CD14-positive monocyte (primary cell): ENCODE data around the gene CBX4. TPM values are rescaled to one million over a fixed set of nuclear protein-coding genes. Genes with fewer than 3 reads are reported as not detected.

Experiments used
- DNase-seq, 3 donors: peaks; one replicate each; pipeline ENCODE4 v3.0.0-alpha.2; 2011 to 2022
- H2AFZ ChIP-seq: 2 replicates; pipeline ENCODE4 v1.6.0; 2012; ENCODE audit warnings: mild to moderate bottlenecking, low read depth, low read length, inconsistent platforms; ENCODE audit not compliant: insufficient read depth, poor library complexity, severe bottlenecking
- H3K27ac ChIP-seq, 2 donors: 1 replicate in 1 of 2; 2 replicates in 1 of 2; pipeline ENCODE4 v1.5.1; 2012 to 2013; ENCODE audit warnings: low read length in 2 of 2, control low read depth in 1 of 2, inconsistent platforms in 1 of 2, low read depth in 1 of 2, mild to moderate bottlenecking in 1 of 2
- H3K27me3 ChIP-seq, 2 donors: one replicate each; pipeline versions ENCODE4 v1.6.0 to v1.6.1; 2011 to 2013; ENCODE audit warnings: low read length in 2 of 2; ENCODE audit not compliant: control insufficient read depth in 2 of 2, insufficient read depth in 2 of 2
- H3K36me3 ChIP-seq, 2 donors: replicated peaks in 1 of 2; 1 replicate in 1 of 2; 2 replicates in 1 of 2; pipeline versions ENCODE4 v1.5.1 to v1.6.1; 2012 to 2013; ENCODE audit warnings: low read length in 2 of 2, control low read depth in 1 of 2, inconsistent platforms in 1 of 2, mild to moderate bottlenecking in 1 of 2; ENCODE audit not compliant: insufficient read depth in 2 of 2, control insufficient read depth in 1 of 2
- H3K4me1 ChIP-seq, 2 donors: 1 replicate in 1 of 2; 2 replicates in 1 of 2; pipeline versions ENCODE4 v1.5.1 to v1.6.1; 2012 to 2013; ENCODE audit warnings: low read length in 2 of 2, control low read depth in 1 of 2, inconsistent platforms in 1 of 2, mild to moderate bottlenecking in 1 of 2, moderate library complexity in 1 of 2; ENCODE audit not compliant: insufficient read depth in 2 of 2, control insufficient read depth in 1 of 2
- H3K4me2 ChIP-seq: replicated peaks from 2 replicates; pipeline ENCODE3; 2012; ENCODE audit warnings: low read length, moderate library complexity, mild to moderate bottlenecking; ENCODE audit not compliant: poor library complexity, severe bottlenecking; ENCODE audit errors: extremely low read depth
- H3K4me3 ChIP-seq, 3 experiments: fragments of 200-600 bp in 1 of 3; sonication (generic) in 1 of 3; replicated peaks in 1 of 3; 1 replicate in 2 of 3; 2 replicates in 1 of 3; pipeline ENCODE4 v1.5.1; 2011 to 2013; ENCODE audit warnings: low read length in 3 of 3, mild to moderate bottlenecking in 3 of 3, control low read depth in 2 of 3, low read depth in 2 of 3, inconsistent platforms in 1 of 3, moderate library complexity in 1 of 3
- H3K79me2 ChIP-seq: 2 replicates; pipeline ENCODE4 v1.6.0; 2012; ENCODE audit warnings: mild to moderate bottlenecking, control low read depth, inconsistent platforms, low read length, moderate library complexity; ENCODE audit not compliant: insufficient read depth
- H3K9ac ChIP-seq: 2 replicates; pipeline ENCODE4 v1.6.0; 2017; ENCODE audit warnings: low read length, mild to moderate bottlenecking; ENCODE audit not compliant: insufficient read depth, poor library complexity, severe bottlenecking
- H3K9me3 ChIP-seq, 2 donors: replicated peaks in 1 of 2; 1 replicate in 1 of 2; 2 replicates in 1 of 2; pipeline versions ENCODE4 v1.5.1 to v1.6.1; 2012 to 2013; ENCODE audit warnings: low read length in 2 of 2, control low read depth in 1 of 2; ENCODE audit not compliant: control insufficient read depth in 1 of 2, insufficient read depth in 1 of 2
- H4K20me1 ChIP-seq: 2 replicates; pipeline ENCODE4 v1.6.0; 2012; ENCODE audit warnings: mild to moderate bottlenecking, low read length, control low read depth, moderate library complexity; ENCODE audit not compliant: insufficient read depth
- H3K27ac Mint-ChIP-seq, 7 donors: one replicate each; pipeline ENCODE4 v1.8.0; 2020; ENCODE audit warnings: mild to moderate bottlenecking in 7 of 7, mixed read lengths in 7 of 7, moderate library complexity in 6 of 7, inconsistent platforms in 2 of 7
- H3K27me3 Mint-ChIP-seq, 3 donors: one replicate each; pipeline ENCODE4 v1.8.0; 2021 to 2022; ENCODE audit warnings: low read depth in 3 of 3, mild to moderate bottlenecking in 3 of 3, mixed read lengths in 3 of 3, moderate library complexity in 3 of 3, inconsistent platforms in 1 of 3
- H3K36me3 Mint-ChIP-seq, 2 donors: one replicate each; pipeline ENCODE4 v1.8.0; 2020; ENCODE audit warnings: mixed read lengths in 2 of 2, inconsistent platforms in 1 of 2, mild to moderate bottlenecking in 1 of 2
- H3K4me1 Mint-ChIP-seq: one replicate; pipeline ENCODE4 v1.8.0; 2020; ENCODE audit warnings: mild to moderate bottlenecking, mixed read lengths
- H3K4me3 Mint-ChIP-seq, 2 donors: one replicate each; pipeline ENCODE4 v1.8.0; 2020; ENCODE audit warnings: mild to moderate bottlenecking in 2 of 2, mixed read lengths in 2 of 2, moderate library complexity in 1 of 2
- H3K9me3 Mint-ChIP-seq, 7 donors: one replicate each; pipeline ENCODE4 v1.8.0; 2020 to 2022; ENCODE audit warnings: mixed read lengths in 7 of 7, mild to moderate bottlenecking in 6 of 7, moderate library complexity in 6 of 7, inconsistent platforms in 2 of 7
- CTCF ChIP-seq: fragments of 200-600 bp; IDR thresholded peaks from one replicate; pipeline ENCODE4 v1.8.0; 2022; ENCODE audit warnings: antibody characterized with exemption, mild to moderate bottlenecking
- WGBS: methylation state at CpG from one replicate; pipeline ENCODE4 v1.1.5; 2013; ENCODE audit warnings: missing lambda C conversion rate; ENCODE audit not compliant: insufficient coverage; 5-methylcytosine and 5-hydroxymethylcytosine counted together
- intact Hi-C, 2 donors: fragments of 100-400 bp; cut with micrococcal nuclease; formaldehyde crosslinking; loops; one replicate each; pipeline versions ENCODE4 v1.15.0 to v1.15.1; 2023
- polyA plus RNA-seq, 3 donors: library from polyadenylated mRNA; depleted of rRNA in 1 of 3; unstranded in 2 of 3; stranded (reverse) in 1 of 3; fragments of 300-500 nt in 2 of 3; fragments of >200 nt in 1 of 3; fragmentation: Illumina TruSeq in 2 of 3; gene quantifications; 1 replicate in 2 of 3; 2 replicates in 1 of 3; pipeline ENCODE4 v1.2.3, GENCODE V29; 2012 to 2021

Gene CBX4
- polyA plus RNA-seq, 3 donors: 1.4 to 82.8 (median 3.6) TPM

GRCh38 chr17:79830763-79831264, 8.4 kb downstream of the CBX4 start:
- Histone ChIP-seq H3K79me2 (peaks cover 23% of the 10 kb centered on the region), H3K4me1 (peaks cover 52 to 81% of the 10 kb centered on the region in 2 donors), H3K27me3 (no peaks in the 10 kb centered on the region), H3K4me3 (no peak overlapping the region), H3K36me3 (peaks cover 18 to 24% of the 10 kb centered on the region in 2 donors), H3K27ac (no peak overlapping the region), H3K9me3 (no peaks in the 10 kb centered on the region), H2AFZ (no peak overlapping the region), H4K20me1 (peaks cover 56% of the 10 kb centered on the region), H3K4me2 (no peak overlapping the region), H3K9ac (no peak overlapping the region)
- peaks cover 7 to 16% (median 13%) of the 10 kb centered on the region in 3 donors for H3K27me3 Mint-ChIP-seq
- H3K36me3 Mint-ChIP-seq: peaks cover 16 to 25% of the 10 kb centered on the region in 2 donors
- peaks cover 55% of the 10 kb centered on the region for H3K4me1 Mint-ChIP-seq
- intact Hi-C loops: no loop called here
- WGBS: 88% methylated on average over 8 of the region's 8 CpGs
- no peak for DNase-seq
- H3K4me3 Mint-ChIP-seq: no peak overlapping the region
- TF ChIP-seq CTCF: no peak
- peak overlapping the region in 1 of 7 donors; percentile 41 for H3K27ac Mint-ChIP-seq
- H3K9me3 Mint-ChIP-seq: peaks cover 0 to 2% (median 0%) of the 10 kb centered on the region in 7 donors

GRCh38 chr17:79830303-79830702, 8.9 kb downstream of the CBX4 start:
- Mint-ChIP-seq H3K4me1 (peaks cover 59% of the 10 kb centered on the region), H3K27me3 (peaks cover 7 to 17% (median 13%) of the 10 kb centered on the region in 3 donors), H3K4me3 (no peak overlapping the region), H3K27ac (no peak overlapping the region), H3K9me3 (peaks cover 0 to 2% (median 0%) of the 10 kb centered on the region in 7 donors), H3K36me3 (peaks cover 13 to 20% of the 10 kb centered on the region in 2 donors)
- 80% methylated on average over 6 of the region's 8 CpGs for WGBS
- Histone ChIP-seq H3K9ac (no peak overlapping the region), H3K9me3 (no peaks in the 10 kb centered on the region), H4K20me1 (peaks cover 51% of the 10 kb centered on the region), H3K4me2 (no peak overlapping the region), H2AFZ (no peak overlapping the region), H3K79me2 (peaks cover 18% of the 10 kb centered on the region), H3K36me3 (peaks cover 15 to 19% of the 10 kb centered on the region in 2 donors), H3K27me3 (no peaks in the 10 kb centered on the region), H3K27ac (no peak overlapping the region), H3K4me1 (peaks cover 52 to 79% of the 10 kb centered on the region in 2 donors), H3K4me3 (no peak overlapping the region)
- intact Hi-C loops: no loop called here
- no peak for TF ChIP-seq CTCF
- no peak for DNase-seq
